Activated CD8-positive, alpha-beta memory T cell treated with anti-CD3 and anti-CD28 coated beads, Interleukin-2, amount 50 U/mL, for 24 hours (primary cell): ENCODE results near the gene KDF1.

Experiments
- DNase-seq: peaks from one replicate; pipeline ENCODE4 v3.0.0-alpha.2; 2020; ENCODE audit errors: extremely low read depth

Gene KDF1, protein sequence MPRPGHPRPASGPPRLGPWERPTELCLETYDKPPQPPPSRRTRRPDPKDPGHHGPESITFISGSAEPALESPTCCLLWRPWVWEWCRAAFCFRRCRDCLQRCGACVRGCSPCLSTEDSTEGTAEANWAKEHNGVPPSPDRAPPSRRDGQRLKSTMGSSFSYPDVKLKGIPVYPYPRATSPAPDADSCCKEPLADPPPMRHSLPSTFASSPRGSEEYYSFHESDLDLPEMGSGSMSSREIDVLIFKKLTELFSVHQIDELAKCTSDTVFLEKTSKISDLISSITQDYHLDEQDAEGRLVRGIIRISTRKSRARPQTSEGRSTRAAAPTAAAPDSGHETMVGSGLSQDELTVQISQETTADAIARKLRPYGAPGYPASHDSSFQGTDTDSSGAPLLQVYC

DNA sequence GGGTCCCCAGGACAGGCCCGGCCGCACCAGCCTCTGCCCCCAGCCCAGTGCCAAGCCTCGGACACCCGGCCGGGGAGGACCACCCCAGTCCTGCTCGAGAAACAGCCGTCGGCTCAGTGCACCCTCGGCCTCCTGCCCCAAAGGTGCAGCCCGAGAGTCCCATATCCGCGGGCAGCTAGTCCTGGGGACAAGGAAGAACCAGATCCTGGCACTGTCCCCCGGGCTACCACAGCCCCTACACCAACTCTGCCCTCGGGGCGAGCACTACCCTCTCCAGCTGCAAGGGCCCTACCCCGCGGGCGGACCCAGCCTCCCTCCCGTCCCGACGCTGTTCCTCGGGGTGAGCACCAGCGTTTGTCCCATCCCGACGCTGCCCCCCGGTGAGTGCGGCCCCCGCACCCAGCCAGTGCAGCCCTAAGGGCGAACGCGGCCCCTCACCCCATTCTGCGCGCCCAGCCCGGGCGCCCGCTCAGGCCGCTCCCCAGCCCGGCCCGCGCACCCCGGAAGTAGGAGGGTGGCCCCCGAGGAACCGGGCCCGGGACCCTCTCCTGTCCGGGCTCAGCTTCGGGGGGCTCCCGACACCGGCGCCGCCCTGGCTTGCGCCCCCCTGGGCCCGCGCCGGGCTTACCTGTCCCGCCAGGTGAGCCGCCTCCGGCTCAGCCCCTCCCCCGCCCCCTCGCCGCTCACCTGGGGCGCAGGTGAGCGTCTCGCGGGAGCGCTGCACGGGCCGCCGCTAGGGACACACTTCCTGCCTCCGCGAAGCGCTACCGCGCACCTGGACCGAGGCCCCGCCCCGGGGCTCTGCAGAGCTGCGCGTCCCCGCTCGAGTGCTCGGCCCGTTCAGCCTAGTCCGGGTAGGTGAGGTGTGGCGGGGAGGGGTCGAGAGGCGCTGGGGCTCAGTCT is at the start of gene KDF1:
Gene KDF1 (minus strand): TSS at position 747 of the 903 bp plus-strand sequence. CDS start 8,088 bp downstream, outside the sequence.
- DNase-seq, result no peak

- DNase-seq, result no peak
Measured at GRCh38 chr1:27009601-27010197, 49.4 kb upstream of the KDF1 start.

DNA sequence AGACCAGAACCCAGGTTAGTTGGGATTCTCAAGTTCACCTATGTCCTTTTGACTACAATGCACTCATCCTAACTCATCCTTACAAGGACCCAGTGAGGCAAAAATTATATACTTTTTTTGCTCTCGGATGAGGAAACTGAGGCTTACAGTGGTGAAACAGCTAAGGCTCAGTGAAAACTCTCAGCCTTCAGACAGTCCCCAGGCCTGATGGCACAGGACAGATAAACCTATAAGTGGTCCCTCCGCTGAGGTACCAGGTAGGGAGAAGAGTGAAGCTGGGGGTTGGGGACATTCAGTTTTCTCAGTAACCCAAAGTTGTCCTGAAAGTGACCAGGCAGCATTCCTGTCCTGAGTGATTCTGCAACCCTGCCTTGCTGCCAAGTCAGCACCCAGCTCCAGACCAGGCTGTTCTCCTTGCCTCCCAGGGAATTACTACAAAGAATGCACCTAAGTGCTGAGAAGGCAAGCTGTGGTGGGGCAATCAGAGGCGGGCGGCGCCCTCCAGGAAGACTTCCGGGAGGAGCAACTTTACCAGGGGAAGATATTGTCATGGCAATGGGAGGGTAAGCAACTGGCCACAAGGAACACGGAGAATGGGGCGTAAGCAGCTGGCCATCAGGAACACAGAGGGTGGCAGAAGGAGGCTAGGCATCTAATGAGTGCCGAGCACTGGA is 47.8 kb upstream of the KDF1 start:
- no peak for DNase-seq

- no peak for DNase-seq
Measured at GRCh38 chr1:27006683-27007082, 46.4 kb upstream of the KDF1 start.

DNA sequence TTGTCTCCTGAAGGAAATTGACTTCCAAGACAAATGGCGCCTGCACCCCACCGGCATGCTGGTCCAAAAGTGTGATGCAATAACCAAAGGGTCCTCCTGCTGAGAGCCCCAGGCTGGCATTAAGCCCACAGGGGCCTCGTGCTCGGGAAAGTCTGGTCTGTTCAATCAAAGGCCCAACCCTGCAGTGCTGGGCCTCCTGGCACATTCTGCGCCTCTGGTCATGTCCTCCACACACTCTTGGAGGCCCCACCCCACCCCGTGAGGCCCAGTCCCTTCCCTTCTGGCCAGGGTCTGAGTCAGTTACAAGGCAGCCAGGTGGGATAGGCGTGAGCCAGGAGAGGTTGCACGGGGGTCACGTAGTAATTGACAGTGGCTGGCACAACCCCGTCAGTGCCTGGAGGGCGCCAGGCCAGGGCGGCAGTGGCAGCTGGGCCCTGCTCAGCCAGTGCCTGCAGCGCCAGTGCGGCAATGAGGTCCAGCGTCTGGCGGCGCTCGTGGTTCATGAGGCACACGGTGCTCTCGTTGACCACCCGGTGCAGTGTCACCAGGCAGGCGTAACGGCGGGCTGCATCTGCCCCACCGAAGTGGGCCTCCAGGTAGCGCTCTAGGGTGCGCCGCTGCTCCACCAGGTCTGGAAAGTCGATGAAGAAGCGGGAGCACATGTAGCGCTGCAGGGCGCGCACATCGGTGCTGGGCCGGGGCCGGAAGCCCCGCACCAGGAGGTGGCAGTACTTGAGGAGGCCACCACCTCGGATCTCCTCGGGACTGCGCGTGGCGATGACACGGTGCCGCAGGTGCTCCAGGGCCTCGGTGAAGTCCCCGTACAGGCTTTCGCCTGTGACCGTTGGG is 45.6 kb upstream of the KDF1 start:
- no peak for DNase-seq

DNA sequence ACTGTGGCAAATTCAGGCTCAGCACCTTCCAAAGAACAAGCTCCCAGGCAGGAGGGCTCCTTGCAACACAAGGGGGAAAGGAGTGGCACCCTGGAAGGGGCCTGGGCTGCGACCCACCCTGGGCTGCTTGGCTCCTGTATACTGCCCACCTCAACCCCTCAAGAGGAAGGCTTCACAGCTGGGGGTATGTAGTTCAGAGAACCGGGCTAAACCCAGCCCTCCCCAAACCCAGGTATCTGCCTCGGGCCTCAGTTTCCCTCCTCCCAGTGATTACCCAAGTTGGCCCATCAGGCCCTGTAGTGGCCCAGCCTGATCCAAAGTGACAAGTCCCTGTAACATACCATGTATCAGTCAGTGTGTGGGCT is 44.9 kb upstream of the KDF1 start:
- DNase-seq, result no peak

GRCh38 chr1:27004471-27005165 is 44.4 kb upstream of the KDF1 start:
- no peak for DNase-seq

GRCh38 chr1:27003745-27004470 is 43.6 kb upstream of the KDF1 start:
- no peak for DNase-seq

GRCh38 chr1:27001570-27002360 is 41.5 kb upstream of the KDF1 start:
- no peak for DNase-seq

- DNase-seq, result no peak
Measured at GRCh38 chr1:27000817-27001460, 40.7 kb upstream of the KDF1 start.

DNA sequence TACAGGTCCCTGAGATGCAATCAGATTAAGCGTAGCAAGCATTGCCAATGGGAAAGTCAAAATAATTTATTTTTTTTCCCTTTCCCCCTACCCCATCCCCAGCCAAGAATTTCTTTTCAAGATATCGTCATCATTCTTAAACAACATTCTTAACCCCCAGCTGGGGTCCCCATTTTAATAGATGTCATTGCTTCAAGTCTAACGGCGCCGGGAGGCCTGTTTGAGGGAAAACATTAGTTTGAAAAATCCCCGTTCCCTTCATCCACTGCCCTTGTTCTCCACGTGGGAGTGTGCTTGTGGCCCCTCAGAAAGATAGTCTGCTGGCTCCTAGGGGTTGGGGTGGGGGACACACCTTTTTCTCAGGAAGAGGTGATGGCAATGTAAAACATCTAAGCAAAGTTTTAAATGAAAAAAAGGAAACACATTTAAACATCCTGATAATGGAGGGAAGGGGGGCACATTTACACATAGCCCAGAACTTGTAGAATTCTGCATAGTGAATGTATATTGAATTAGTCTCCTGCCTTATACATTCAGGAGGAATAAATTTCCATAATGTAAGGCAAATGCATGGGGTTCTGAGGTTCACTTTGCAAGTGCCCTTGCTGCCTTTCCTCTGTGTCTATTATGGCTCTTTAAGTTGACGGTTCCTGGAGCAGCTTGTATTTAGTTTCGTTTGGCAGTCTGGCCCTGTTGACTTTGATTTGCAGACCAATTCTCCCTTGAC is 40.0 kb upstream of the KDF1 start:
- DNase-seq, result no peak

DNA sequence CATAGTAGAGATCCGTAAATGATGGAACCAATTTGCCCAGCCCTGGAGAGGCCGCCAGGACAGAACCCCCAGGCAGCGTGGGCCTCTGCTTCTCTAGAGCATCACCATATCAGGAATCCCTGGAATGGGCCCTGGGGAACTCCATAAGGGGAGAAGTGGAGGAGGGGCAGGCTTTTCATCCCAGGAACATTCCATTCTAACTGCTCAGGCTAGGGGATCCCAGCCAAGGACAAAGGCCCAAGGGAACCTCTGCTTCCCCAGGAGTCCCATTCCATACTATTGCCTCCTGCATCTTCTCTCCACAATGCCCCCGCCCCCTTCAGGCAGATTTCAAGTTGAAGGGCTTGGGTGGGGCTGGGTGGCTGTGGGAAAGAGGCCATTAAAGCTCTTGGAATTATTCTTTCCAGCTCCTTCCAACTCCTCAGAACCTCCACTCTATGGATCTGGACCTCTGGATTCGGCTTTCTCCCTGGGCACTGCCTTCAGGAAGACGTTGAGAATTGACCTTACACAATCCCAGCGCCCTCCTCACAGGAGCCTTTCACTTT is 39.2 kb upstream of the KDF1 start:
- DNase-seq, result no peak

DNA sequence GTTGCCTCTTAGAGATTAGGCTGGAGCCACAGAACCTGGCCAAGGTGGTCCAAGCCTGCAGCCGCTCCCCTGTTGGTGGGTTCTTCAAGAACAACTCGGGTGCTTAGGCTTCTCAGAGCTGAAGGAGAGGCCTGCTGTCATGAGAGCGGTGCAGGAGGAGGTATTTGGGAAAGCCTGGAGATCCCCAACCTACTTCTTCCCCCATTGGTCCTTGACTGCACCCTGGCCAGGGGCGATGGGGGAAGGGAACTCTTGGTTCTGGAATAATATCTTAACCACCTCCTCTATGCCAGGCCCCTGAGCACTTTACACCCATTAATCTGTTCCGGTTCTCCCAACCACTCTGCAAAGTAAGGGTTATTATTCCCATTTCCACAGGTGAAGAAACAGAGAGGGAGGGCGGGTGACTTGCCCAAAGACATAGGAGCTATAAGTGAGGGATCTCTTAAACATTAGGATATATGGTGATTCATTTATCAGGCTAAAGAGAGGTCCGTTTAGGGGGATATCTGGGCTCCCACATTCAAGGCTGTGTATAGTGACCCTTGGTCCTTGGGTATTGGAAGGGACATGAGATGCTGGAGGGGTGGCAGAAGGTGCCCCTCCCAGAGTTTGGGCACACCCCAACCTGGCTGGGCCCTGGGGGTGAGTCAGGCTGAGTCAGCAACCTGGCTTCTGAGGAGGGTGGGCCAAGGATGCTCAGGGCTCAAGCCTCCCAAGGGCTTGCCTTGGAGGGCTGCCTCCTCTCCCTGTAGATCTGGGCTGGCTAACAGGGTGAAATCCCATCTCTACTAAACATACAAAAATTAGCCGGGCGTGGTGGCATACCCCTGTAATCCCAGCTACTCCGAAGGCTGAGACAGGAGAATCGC is 38.4 kb upstream of the KDF1 start:
- no peak for DNase-seq

DNA sequence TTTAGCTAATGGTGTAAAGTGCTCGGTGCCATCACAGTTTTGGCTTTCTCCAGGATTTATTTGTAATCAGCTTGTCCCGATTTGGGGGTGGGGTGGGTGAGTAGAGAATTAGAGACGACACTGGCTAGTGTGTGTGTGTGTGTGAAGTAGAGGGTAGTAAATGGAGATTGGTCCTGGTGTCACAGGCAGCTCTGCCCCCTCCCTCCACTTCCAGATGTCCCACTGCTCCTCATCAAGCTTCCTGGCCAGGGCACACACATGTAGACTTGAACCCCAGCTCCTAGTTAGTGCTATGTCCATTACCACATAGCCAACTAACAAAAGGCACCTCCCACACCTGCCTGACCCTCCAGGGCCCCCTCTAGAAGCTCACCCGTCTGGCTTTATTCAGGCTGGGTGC is 36.4 kb upstream of the KDF1 start:
- DNase-seq, result no peak

GRCh38 chr1:26996024-26996423 is 35.8 kb upstream of the KDF1 start:
- no peak for DNase-seq

- no peak for DNase-seq
Measured at GRCh38 chr1:26994787-26995517, 34.7 kb upstream of the KDF1 start.
